K562 (cell line): ENCODE measurements around the gene BDKRB2. TPM values are rescaled to one million over a fixed set of nuclear protein-coding genes. Genes with fewer than 3 reads are reported as not detected.

ENCODE experiments used
- ATAC-seq: fragments of 200-7000 bp; cut with Tn5 transposase; 3 replicates; pipeline ENCODE4 v1.9.1; 2020; ENCODE audit warnings: moderate library complexity
- BruUV-seq: library from RNA; stranded (reverse); fragments of 400-500 nt; replicated peaks from 2 replicates; lab custom pipeline; 2021; lab: Mats Ljungman, UMichigan
- CTCF ChIA-PET: fragments of 300-600 bp; formaldehyde crosslinking; extraction: SDS; loops from one replicate; lab custom pipeline; 2021; ENCODE audit warnings: low intra/inter-chr PET ratio; lab: Yijun Ruan, JAX
- POLR2A ChIA-PET: fragments of 300-600, 350-650 bp; sonication (Branson Sonifier 250); formaldehyde crosslinking; extraction: SDS; loops from one replicate; lab custom pipeline; 2021; ENCODE audit warnings: antibody characterized with exemption, inconsistent platforms; lab: Yijun Ruan, JAX
- DNase-seq, 4 experiments: peaks; one replicate each; pipeline versions ENCODE4 v3.0.0 to v3.0.0-alpha.2; 2011 to 2018; ENCODE audit warnings: low spot score in 3 of 4, mixed read lengths in 3 of 4; ENCODE audit errors: extremely low read depth in 1 of 4
- FAIRE-seq: peaks from 2 replicates; lab custom pipeline; 2011; peaks lifted over from hg19 to GRCh38; lab: Jason Lieb, UNC
- H2AFZ ChIP-seq: 2 replicates; pipeline ENCODE4 v1.6.0; 2011; ENCODE audit warnings: low read depth, low read length, control low read depth, inconsistent platforms
- H3K27ac ChIP-seq: fragments of 200-600 bp; 3 replicates; pipeline ENCODE4 v1.8.0; 2011; ENCODE audit warnings: low read depth, mild to moderate bottlenecking, control low read depth, inconsistent platforms, low read length, moderate library complexity, mixed read lengths; ENCODE audit errors: extremely low read depth
- H3K27me3 ChIP-seq, 2 experiments: fragments of 300-600 bp in 1 of 2; 2 replicates in 1 of 2; 3 replicates in 1 of 2; pipeline versions ENCODE4 v1.6.0 to v1.8.0; 2011; ENCODE audit warnings: inconsistent platforms in 2 of 2, low read length in 2 of 2, mild to moderate bottlenecking in 1 of 2, mixed read lengths in 1 of 2, moderate library complexity in 1 of 2; ENCODE audit not compliant: control insufficient read depth in 2 of 2, insufficient read depth in 2 of 2
- H3K36me3 ChIP-seq: fragments of 300-600 bp; 3 replicates; pipeline ENCODE4 v1.8.0; 2011; ENCODE audit warnings: mild to moderate bottlenecking, low read length, inconsistent platforms; ENCODE audit not compliant: control insufficient read depth, insufficient read depth
- H3K4me1 ChIP-seq, 2 experiments: fragments of 200-600 bp in 1 of 2; replicated peaks in 1 of 2; 2 replicates in 1 of 2; 3 replicates in 1 of 2; pipeline versions ENCODE4 v1.5.1 to v1.8.0; 2011; ENCODE audit warnings: inconsistent platforms in 2 of 2, low read length in 2 of 2, mild to moderate bottlenecking in 1 of 2, mixed read lengths in 1 of 2, moderate library complexity in 1 of 2; ENCODE audit not compliant: control insufficient read depth in 2 of 2, insufficient read depth in 2 of 2
- H3K4me2 ChIP-seq: 2 replicates; pipeline ENCODE4 v1.6.1; 2011; ENCODE audit warnings: low read length, control low read depth, inconsistent platforms, mixed read lengths; ENCODE audit not compliant: insufficient read depth
- H3K4me3 ChIP-seq: fragments of 200-600 bp; sonication (generic), shearing (Covaris generic); 2 replicates; pipeline ENCODE4 v1.5.1; 2016; ENCODE audit warnings: control low read depth, inconsistent platforms
- H3K79me2 ChIP-seq: fragments of 200-600 bp; 3 replicates; pipeline ENCODE4 v1.8.0; 2011; ENCODE audit warnings: low read length, inconsistent platforms; ENCODE audit not compliant: control insufficient read depth, insufficient read depth
- H3K9ac ChIP-seq, 2 experiments: 2 replicates each; pipeline versions ENCODE4 v1.6.0 to v1.6.1; 2011; ENCODE audit warnings: low read depth in 2 of 2, low read length in 2 of 2, control low read depth in 1 of 2, inconsistent platforms in 1 of 2, mild to moderate bottlenecking in 1 of 2, mixed read lengths in 1 of 2; ENCODE audit not compliant: insufficient read depth in 1 of 2
- H3K9me1 ChIP-seq: one replicate; pipeline ENCODE4 v1.6.0; 2011; ENCODE audit warnings: inconsistent platforms, mild to moderate bottlenecking, low read length, moderate library complexity; ENCODE audit not compliant: control insufficient read depth, insufficient read depth
- H3K9me3 ChIP-seq: replicated peaks from 2 replicates; pipeline ENCODE4 v1.5.1; 2011; ENCODE audit warnings: low read depth, low read length, inconsistent platforms; ENCODE audit not compliant: control insufficient read depth, insufficient read depth
- H4K20me1 ChIP-seq: replicated peaks from 2 replicates; pipeline ENCODE4 v1.6.1; 2011; ENCODE audit warnings: low read length, inconsistent platforms, mixed read lengths; ENCODE audit not compliant: control insufficient read depth, insufficient read depth
- CBX5 ChIP-seq: IDR thresholded peaks from 2 replicates; pipeline ENCODE4 v1.6.1; 2014; ENCODE audit warnings: low read depth, borderline replicate concordance
- CHD4 ChIP-seq: fragments of 200-600 bp; sonication (generic); IDR thresholded peaks from 3 replicates; pipeline ENCODE4 v1.6.1; 2012; ENCODE audit warnings: low read depth, mild to moderate bottlenecking, mixed read lengths, low read length, inconsistent platforms; ENCODE audit not compliant: insufficient read depth, insufficient replicate concordance, poor library complexity, severe bottlenecking
- CREB5 ChIP-seq: fragments of 250-450 bp; sonication (Bioruptor Pico); IDR thresholded peaks from 2 replicates; pipeline ENCODE4 v1.5.0; 2020; ENCODE audit warnings: mild to moderate bottlenecking
- HMGN3 ChIP-seq: IDR thresholded peaks from 2 replicates; pipeline ENCODE4 v1.6.1; 2011; ENCODE audit warnings: borderline replicate concordance, low read depth, mild to moderate bottlenecking, mixed read lengths, low read length; ENCODE audit not compliant: insufficient read length; ENCODE audit errors: extremely low read depth
- TAF1 ChIP-seq: IDR thresholded peaks from 2 replicates; pipeline ENCODE4 v1.6.1; 2011; ENCODE audit warnings: mild to moderate bottlenecking, low read length, moderate library complexity; ENCODE audit not compliant: insufficient read depth, control insufficient read depth, severe bottlenecking; ENCODE audit errors: extremely low read depth
- TAF15 ChIP-seq: fragments of 200-400 bp; formaldehyde crosslinking; IDR thresholded peaks from 2 replicates; pipeline ENCODE4 v1.6.1; 2017; ENCODE audit warnings: mild to moderate bottlenecking, low read depth, low read length, moderate library complexity
- TRIM24 ChIP-seq, 2 experiments: fragments of 450-650 bp; IDR thresholded peaks; 2 replicates each; pipeline ENCODE4 v1.6.1; 2016
- ZBTB26 ChIP-seq: fragments of 450-650 bp; formaldehyde crosslinking; IDR thresholded peaks from 2 replicates; pipeline ENCODE4 v1.4.0; 2022; ENCODE audit warnings: missing genetic modification characterization
- WGBS: fragments of 100-300 bp; shearing (Covaris generic); methylation state at CpG from one replicate; pipeline ENCODE4 v1.1.6; 2016; ENCODE audit warnings: low coverage, mixed read lengths; ENCODE audit not compliant: insufficient coverage; ENCODE audit errors: missing lambda C conversion rate; 5-methylcytosine and 5-hydroxymethylcytosine counted together
- in situ Hi-C: fragments of 300-500 bp; cut with MboI; formaldehyde crosslinking; loops from 4 replicates; pipeline ENCODE4 v1.15.0; 2018; ENCODE audit warnings: inconsistent platforms, mixed read lengths
- intact Hi-C: fragments of 100-400 bp; cut with micrococcal nuclease; formaldehyde crosslinking; loops from 2 replicates; pipeline ENCODE4 v1.14.2; 2022
- polyA plus RNA-seq, 8 experiments: library from polyadenylated mRNA; depleted of rRNA in 4 of 8; stranded (reverse) in 5 of 8; unstranded in 3 of 8; fragments of >200 nt; fragmentation: Nextera tagmentation in 2 of 8; fragmentation: Illumina TruSeq in 1 of 8; extraction: Ambion mirVana in 2 of 8; extraction: Trizol in 1 of 8; gene quantifications; 2 replicates each; pipeline versions ENCODE4 v1.2.1 to v1.2.3, GENCODE V29; 2011 to 2014; ENCODE audit warnings: inconsistent platforms in 1 of 8, missing spikeins in 1 of 8
- total RNA-seq, 7 experiments: library from RNA; depleted of rRNA in 6 of 7; stranded (reverse); fragments of >200 nt in 6 of 7; fragmentation: Illumina TruSeq in 2 of 7; extraction: Trizol in 2 of 7; gene quantifications; 2 replicates each; pipeline versions ENCODE4 v1.2.1 to v1.2.3, GENCODE V29; 2011 to 2021; ENCODE audit warnings: low replicate concordance in 1 of 7

Gene BDKRB2
- total and polyA plus RNA-seq, 9 of the 15 experiments (the other 6 are each of a cell fraction or from before 2014, with no cell fraction given): 0.02 TPM; not detected in 8

GRCh38 chr14:96192975-96193805, 11.4 kb upstream of the BDKRB2 start:
- no peaks in the 10 kb centered on the region for H3K4me1 ChIP-seq
- no peaks in the 10 kb centered on the region; the same call in 1 of the 2 replicates for H4K20me1 ChIP-seq
- TF ChIP-seq CREB5 (no peak), CHD4 (no peak), HMGN3 (no peak), ZBTB26 (CRISPR knock-in tag) (no peak), TAF15 (no peak), TAF1 (no peak), TRIM24 (IDR thresholded peaks at IDR 0.05) (no peak), CBX5 (no peak)
- no TSS peak for BruUV-seq
- POLR2A ChIA-PET: no interaction called here
- DNase-seq (no peak), FAIRE-seq (no peak), ATAC-seq (no peak)
- no peaks in the 10 kb centered on the region for H3K79me2 ChIP-seq
- no peaks in the 10 kb centered on the region for H3K36me3 ChIP-seq
- H3K27me3 ChIP-seq: peaks cover 0 to 35% of the 10 kb centered on the region in 2 experiments; a peak in 2 of 5 replicates
- no peak overlapping the region for H2AFZ ChIP-seq
- no peaks in the 10 kb centered on the region for H3K9me3 ChIP-seq
- no peak overlapping the region for H3K9ac ChIP-seq
- CTCF ChIA-PET: no interaction called here
- H3K4me2 ChIP-seq: no peak overlapping the region
- no peak overlapping the region for H3K4me3 ChIP-seq
- intact Hi-C loops: no loop called here
- in situ Hi-C loops: no loop called here
- no peaks in the 10 kb centered on the region for H3K9me1 ChIP-seq
- H3K27ac ChIP-seq: no peak overlapping the region
- WGBS: 0% methylated on average over 17 of the region's 22 CpGs
